DND-41 (cell line): ENCODE measurements around the gene TTC39B.

Source experiments
- ATAC-seq: fragments of 200-7000 bp; cut with Tn5 transposase; 3 replicates; pipeline ENCODE4 v1.9.1; 2021; ENCODE audit warnings: low read depth; ENCODE audit not compliant: insufficient read depth
- DNase-seq: peaks from one replicate; pipeline ENCODE4 v3.0.0-alpha.2; 2020
- H2AFZ ChIP-seq: 2 replicates; pipeline ENCODE4 v1.6.0; 2012; ENCODE audit warnings: low read depth, low read length
- H3K27ac ChIP-seq: 2 replicates; pipeline ENCODE4 v1.5.1; 2012; ENCODE audit warnings: low read length, inconsistent platforms
- H3K27me3 ChIP-seq: fragments of 200-600 bp; sonication (generic); 2 replicates; pipeline ENCODE4 v1.6.0; 2012; ENCODE audit warnings: low read length, mild to moderate bottlenecking, inconsistent platforms; ENCODE audit not compliant: insufficient read depth, poor library complexity
- H3K36me3 ChIP-seq: 2 replicates; pipeline ENCODE4 v1.5.1; 2012; ENCODE audit warnings: low read length, inconsistent platforms; ENCODE audit not compliant: insufficient read depth
- H3K4me1 ChIP-seq: 2 replicates; pipeline ENCODE4 v1.5.1; 2012; ENCODE audit warnings: mild to moderate bottlenecking, low read length; ENCODE audit not compliant: insufficient read depth
- H3K4me2 ChIP-seq: 2 replicates; pipeline ENCODE4 v1.6.0; 2012; ENCODE audit warnings: mild to moderate bottlenecking, moderate library complexity, low read length, inconsistent platforms; ENCODE audit not compliant: insufficient read depth
- H3K4me3 ChIP-seq, 2 experiments: fragments of 200-600 bp in 1 of 2; shearing (Covaris generic) in 1 of 2; 2 replicates each; pipeline ENCODE4 v1.5.1; 2012 to 2016; ENCODE audit warnings: inconsistent platforms in 2 of 2, low read length in 2 of 2, mild to moderate bottlenecking in 2 of 2, low read depth in 1 of 2, moderate library complexity in 1 of 2
- H3K79me2 ChIP-seq: 2 replicates; pipeline ENCODE4 v1.6.0; 2012; ENCODE audit warnings: low read length, inconsistent platforms; ENCODE audit not compliant: insufficient read depth
- H3K9ac ChIP-seq: 2 replicates; pipeline ENCODE4 v1.6.0; 2012; ENCODE audit warnings: low read depth, mild to moderate bottlenecking, inconsistent platforms, low read length, moderate library complexity
- H3K9me3 ChIP-seq: 2 replicates; pipeline ENCODE4 v1.5.1; 2012; ENCODE audit warnings: low read length, moderate library complexity, mild to moderate bottlenecking, inconsistent platforms; ENCODE audit not compliant: insufficient read depth, severe bottlenecking
- H4K20me1 ChIP-seq: 2 replicates; pipeline ENCODE4 v1.6.0; 2012; ENCODE audit warnings: low read length; ENCODE audit not compliant: insufficient read depth
- EZH2 ChIP-seq: IDR thresholded peaks from 3 replicates; pipeline ENCODE4 v1.6.1; 2012; ENCODE audit warnings: borderline replicate concordance, low read depth, mild to moderate bottlenecking, moderate library complexity, low read length, inconsistent platforms; ENCODE audit not compliant: severe bottlenecking
- TF ChIP-seq, protein P1 (sequence below): IDR thresholded peaks from 2 replicates; pipeline ENCODE4 v1.5.1; 2012; ENCODE audit warnings: borderline replicate concordance, low read length, moderate library complexity, mild to moderate bottlenecking; ENCODE audit not compliant: poor library complexity, severe bottlenecking; ENCODE audit errors: extremely low read depth

TTC39B gene

GRCh38 chr9:15306757-15307522 lies at the start of gene TTC39B:
TSS of gene TTC39B (minus strand) at chr9:15307216. CDS start at chr9:15307125, 91 bp downstream.
- no peaks in the 10 kb centered on the region for H4K20me1 ChIP-seq
- H3K9me3 ChIP-seq, result no peaks in the 10 kb centered on the region
- peak within 1 kb of the TSS; percentile 76 for H3K4me2 ChIP-seq
- no peaks in the 10 kb centered on the region for H3K27me3 ChIP-seq
- H3K27ac ChIP-seq, result peak within 1 kb of the TSS; percentile 5; the same call in 1 of the 2 replicates
- H3K79me2 ChIP-seq, result no peaks in the 10 kb centered on the region
- H3K4me1 ChIP-seq, result peaks cover 16% of the 10 kb centered on the region
- peak within 1 kb of the TSS; percentile 60 for H3K9ac ChIP-seq
- H2AFZ ChIP-seq, result peak within 1 kb of the TSS; percentile 74
- peak within 1 kb of the TSS; percentile 25 to 66; a peak in 3 of 4 replicates for H3K4me3 ChIP-seq
- H3K36me3 ChIP-seq, result no peaks in the 10 kb centered on the region
- DNase-seq (peak; percentile 76), ATAC-seq (peak; percentile 89)
- TF ChIP-seq EZH2, result no peak
- TF ChIP-seq, protein P1, sequence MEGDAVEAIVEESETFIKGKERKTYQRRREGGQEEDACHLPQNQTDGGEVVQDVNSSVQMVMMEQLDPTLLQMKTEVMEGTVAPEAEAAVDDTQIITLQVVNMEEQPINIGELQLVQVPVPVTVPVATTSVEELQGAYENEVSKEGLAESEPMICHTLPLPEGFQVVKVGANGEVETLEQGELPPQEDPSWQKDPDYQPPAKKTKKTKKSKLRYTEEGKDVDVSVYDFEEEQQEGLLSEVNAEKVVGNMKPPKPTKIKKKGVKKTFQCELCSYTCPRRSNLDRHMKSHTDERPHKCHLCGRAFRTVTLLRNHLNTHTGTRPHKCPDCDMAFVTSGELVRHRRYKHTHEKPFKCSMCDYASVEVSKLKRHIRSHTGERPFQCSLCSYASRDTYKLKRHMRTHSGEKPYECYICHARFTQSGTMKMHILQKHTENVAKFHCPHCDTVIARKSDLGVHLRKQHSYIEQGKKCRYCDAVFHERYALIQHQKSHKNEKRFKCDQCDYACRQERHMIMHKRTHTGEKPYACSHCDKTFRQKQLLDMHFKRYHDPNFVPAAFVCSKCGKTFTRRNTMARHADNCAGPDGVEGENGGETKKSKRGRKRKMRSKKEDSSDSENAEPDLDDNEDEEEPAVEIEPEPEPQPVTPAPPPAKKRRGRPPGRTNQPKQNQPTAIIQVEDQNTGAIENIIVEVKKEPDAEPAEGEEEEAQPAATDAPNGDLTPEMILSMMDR, result no peak

GRCh38 chr9:15355669-15356068 lies 48.7 kb upstream of the TTC39B start:
- Histone ChIP-seq H3K79me2 (no peaks in the 10 kb centered on the region), H3K4me2 (no peak overlapping the region), H3K27me3 (no peaks in the 10 kb centered on the region), H3K27ac (no peak overlapping the region), H3K36me3 (no peaks in the 10 kb centered on the region), H3K9ac (no peak overlapping the region), H4K20me1 (no peaks in the 10 kb centered on the region), H3K9me3 (no peaks in the 10 kb centered on the region), H3K4me3 (no peak overlapping the region), H2AFZ (no peak overlapping the region), H3K4me1 (peaks cover 4% of the 10 kb centered on the region; the same call in 1 of the 2 replicates)
- ATAC-seq, result no peak
- TF ChIP-seq, protein P1, result no peak
- TF ChIP-seq EZH2, result no peak
- DNase-seq, result no peak

DNA sequence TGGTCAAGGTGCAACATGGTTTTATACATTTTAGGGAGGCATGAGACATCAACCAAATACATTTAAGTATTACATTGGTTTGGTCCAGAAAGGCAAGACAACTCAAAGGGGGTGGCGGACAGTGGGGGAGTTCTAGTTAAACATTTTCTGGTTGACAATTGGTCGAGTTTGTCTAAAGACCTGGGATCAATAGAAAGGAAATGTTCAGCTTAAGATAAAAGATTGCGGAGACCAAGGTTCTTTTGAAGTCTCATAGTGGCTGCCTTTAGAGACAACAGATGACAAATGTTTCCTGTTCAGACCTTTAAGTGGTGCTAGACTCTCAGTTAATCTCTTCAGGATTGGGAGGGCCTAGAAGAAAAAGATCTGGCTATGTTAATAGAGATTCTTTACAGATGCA lies 47.7 kb upstream of the TTC39B start:
- H3K4me3 ChIP-seq, result no peak overlapping the region
- H4K20me1 ChIP-seq, result no peaks in the 10 kb centered on the region
- H3K4me1 ChIP-seq, result peaks cover 4% of the 10 kb centered on the region; the same call in 1 of the 2 replicates
- DNase-seq (no peak), ATAC-seq (no peak)
- no peak overlapping the region for H3K9ac ChIP-seq
- no peaks in the 10 kb centered on the region for H3K79me2 ChIP-seq
- no peaks in the 10 kb centered on the region for H3K9me3 ChIP-seq
- H3K36me3 ChIP-seq, result no peaks in the 10 kb centered on the region
- H3K4me2 ChIP-seq, result no peak overlapping the region
- H3K27ac ChIP-seq, result no peak overlapping the region
- no peak overlapping the region for H2AFZ ChIP-seq
- TF ChIP-seq, protein P1, result peak; percentile 26
- no peak for TF ChIP-seq EZH2
- H3K27me3 ChIP-seq, result no peaks in the 10 kb centered on the region
